SJSA1 (cell line): ENCODE results near the gene HRH1. TPM values are rescaled to one million over a fixed set of nuclear protein-coding genes. Genes with fewer than 3 reads are reported as not detected.
"Not testable (repeated sequence)": the region's sequence is repeated elsewhere in the genome, so short reads cannot be mapped to it uniquely, and the experiment has no call there.

Experiments used
- DNase-seq, 2 experiments: peaks; one replicate each; pipeline ENCODE4 v3.0.0-alpha.2; 2015 to 2020; ENCODE audit warnings: low spot score in 2 of 2, low read depth in 1 of 2
- H3K27ac ChIP-seq: fragments of 250-450 bp; sonication (Bioruptor Pico); 2 replicates; pipeline ENCODE4 v1.5.1; 2020; ENCODE audit warnings: mild to moderate bottlenecking, moderate library complexity
- H3K27me3 ChIP-seq: fragments of 250-450 bp; sonication (Bioruptor Pico); replicated peaks from 2 replicates; pipeline ENCODE4 v1.5.1; 2020; ENCODE audit warnings: mild to moderate bottlenecking, moderate library complexity
- H3K36me3 ChIP-seq: fragments of 250-450 bp; sonication (Bioruptor Pico); 2 replicates; pipeline ENCODE4 v1.5.1; 2020; ENCODE audit warnings: mild to moderate bottlenecking
- H3K4me1 ChIP-seq: fragments of 250-450 bp; sonication (Bioruptor Pico); replicated peaks from 2 replicates; pipeline ENCODE4 v1.6.1; 2021; ENCODE audit warnings: mild to moderate bottlenecking
- H3K4me3 ChIP-seq: fragments of 250-450 bp; sonication (Bioruptor Pico); 2 replicates; pipeline ENCODE4 v1.5.1; 2020; ENCODE audit warnings: mild to moderate bottlenecking
- H3K9me3 ChIP-seq: fragments of 250-450 bp; sonication (Bioruptor Pico); replicated peaks from 2 replicates; pipeline ENCODE4 v1.5.1; 2020; ENCODE audit warnings: mild to moderate bottlenecking
- total RNA-seq: library from RNA; depleted of rRNA; stranded (reverse); fragments of >200 nt; shearing (Covaris generic); gene quantifications from 2 replicates; pipeline ENCODE4 v1.2.3, GENCODE V29; 2014; rRNA removed

HRH1 gene
- total RNA-seq = 15.9 and 21.9 TPM in 2 replicates

- Histone ChIP-seq H3K27me3 (no peaks in the 10 kb centered on the region), H3K27ac (peak within 1 kb of the TSS; percentile 71), H3K9me3 (no peaks in the 10 kb centered on the region), H3K4me3 (peak within 1 kb of the TSS; percentile 80), H3K4me1 (peaks cover 32% of the 10 kb centered on the region), H3K36me3 (peaks cover 6% of the 10 kb centered on the region; the same call in 1 of the 2 replicates)
- DNase-seq = peak; percentile 51 to 63
Measured at GRCh38 chr3:11154036-11154952, at the start of gene HRH1. TSS of gene HRH1 (plus strand) at chr3:11154493. CDS start at chr3:11259038, 104,545 bp downstream.

GRCh38 chr3:11113316-11113715 lies 41.0 kb upstream of the HRH1 start:
- not testable (repeated sequence) for H3K4me1 ChIP-seq, H3K36me3 ChIP-seq, H3K27me3 ChIP-seq, H3K4me3 ChIP-seq, H3K9me3 ChIP-seq, H3K27ac ChIP-seq, DNase-seq

DNA sequence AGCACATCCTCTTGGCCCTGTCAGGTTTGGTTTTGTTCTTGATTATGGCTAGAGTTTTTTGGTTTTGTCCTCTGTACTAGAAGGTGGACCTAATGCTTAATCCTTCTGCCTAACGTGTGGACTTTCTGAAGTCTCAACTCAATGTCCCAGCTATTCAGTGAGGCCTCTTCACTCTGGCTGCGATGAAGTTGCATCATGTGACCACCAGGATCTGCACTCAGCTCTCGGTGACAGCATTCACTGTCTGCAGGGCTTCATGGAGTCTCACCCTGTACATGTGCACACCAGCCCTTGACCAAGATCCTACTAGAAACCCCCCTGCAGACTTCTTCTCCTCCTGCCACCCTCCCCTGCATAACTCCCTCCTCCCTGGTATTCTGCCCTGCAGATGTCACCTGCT lies 38.7 kb upstream of the HRH1 start:
- Histone ChIP-seq H3K36me3 (no peaks in the 10 kb centered on the region), H3K27ac (no peak overlapping the region), H3K4me3 (no peak overlapping the region), H3K9me3 (no peaks in the 10 kb centered on the region), H3K27me3 (peaks cover 3% of the 10 kb centered on the region; the same call in 1 of the 2 replicates), H3K4me1 (peaks cover 12% of the 10 kb centered on the region)
- DNase-seq = no peak

GRCh38 chr3:11116336-11117059 lies 37.8 kb upstream of the HRH1 start:
- H3K4me3 ChIP-seq = no peak overlapping the region
- peaks cover 2% of the 10 kb centered on the region; the same call in 1 of the 2 replicates for H3K27me3 ChIP-seq
- H3K9me3 ChIP-seq = no peaks in the 10 kb centered on the region
- peaks cover 12% of the 10 kb centered on the region for H3K4me1 ChIP-seq
- no peak for DNase-seq
- no peak overlapping the region for H3K27ac ChIP-seq
- H3K36me3 ChIP-seq = no peaks in the 10 kb centered on the region

DNA sequence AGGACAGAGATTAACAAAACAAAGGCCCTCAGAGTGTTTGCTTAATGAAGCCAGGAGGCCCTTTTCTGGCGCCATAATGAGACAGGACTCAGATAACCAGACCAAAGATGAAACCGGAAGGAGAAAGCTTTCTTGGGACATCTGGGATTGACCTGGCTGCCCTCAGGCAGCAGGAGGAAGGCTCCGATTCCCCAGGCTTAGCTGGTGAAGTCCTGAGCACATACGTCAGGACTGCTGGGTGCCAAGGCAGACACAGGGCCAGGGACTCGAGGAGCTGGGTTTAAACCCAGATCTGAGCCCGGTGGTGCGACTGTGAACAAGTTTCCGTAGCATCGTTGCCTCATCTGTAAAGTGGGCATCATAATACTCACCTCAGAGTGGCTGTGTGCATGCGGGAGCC lies 36.7 kb upstream of the HRH1 start:
- no peak for DNase-seq
- H3K4me1 ChIP-seq = peaks cover 12% of the 10 kb centered on the region
- H3K36me3 ChIP-seq = no peaks in the 10 kb centered on the region
- no peak overlapping the region for H3K27ac ChIP-seq
- no peaks in the 10 kb centered on the region for H3K27me3 ChIP-seq
- H3K9me3 ChIP-seq = no peaks in the 10 kb centered on the region
- no peak overlapping the region for H3K4me3 ChIP-seq

DNA sequence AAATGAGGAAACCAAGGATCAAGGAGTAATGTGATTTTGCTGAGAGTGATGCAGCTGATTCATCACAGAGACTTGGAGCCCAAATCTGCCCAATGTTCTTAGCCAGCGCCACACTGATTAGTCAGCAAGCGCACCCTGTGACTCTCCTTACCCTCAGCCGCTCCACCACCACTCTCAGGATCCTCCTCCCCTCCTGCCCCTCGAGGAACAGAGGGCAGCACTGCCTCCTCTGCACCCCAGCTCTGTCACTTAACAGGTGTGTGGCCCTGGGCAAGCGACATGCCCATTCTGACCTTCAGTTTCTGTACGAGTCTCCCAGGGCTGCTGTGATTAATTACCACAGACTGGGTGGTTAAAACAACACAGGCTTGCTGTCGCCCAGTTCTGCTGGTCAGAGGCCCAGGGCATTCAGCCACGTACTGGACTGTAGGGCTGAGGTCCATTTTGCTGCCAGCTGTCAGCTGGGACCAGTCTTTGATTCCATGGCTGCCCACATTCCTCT lies 36.1 kb upstream of the HRH1 start:
- Histone ChIP-seq H3K4me3 (no peak overlapping the region), H3K36me3 (no peaks in the 10 kb centered on the region), H3K27me3 (no peaks in the 10 kb centered on the region), H3K9me3 (no peaks in the 10 kb centered on the region; the same call in 1 of the 2 replicates), H3K27ac (peak overlapping the region; percentile 25; the same call in 1 of the 2 replicates), H3K4me1 (peaks cover 12% of the 10 kb centered on the region)
- DNase-seq = peak in 1 of 2 experiments; percentile 43

DNA sequence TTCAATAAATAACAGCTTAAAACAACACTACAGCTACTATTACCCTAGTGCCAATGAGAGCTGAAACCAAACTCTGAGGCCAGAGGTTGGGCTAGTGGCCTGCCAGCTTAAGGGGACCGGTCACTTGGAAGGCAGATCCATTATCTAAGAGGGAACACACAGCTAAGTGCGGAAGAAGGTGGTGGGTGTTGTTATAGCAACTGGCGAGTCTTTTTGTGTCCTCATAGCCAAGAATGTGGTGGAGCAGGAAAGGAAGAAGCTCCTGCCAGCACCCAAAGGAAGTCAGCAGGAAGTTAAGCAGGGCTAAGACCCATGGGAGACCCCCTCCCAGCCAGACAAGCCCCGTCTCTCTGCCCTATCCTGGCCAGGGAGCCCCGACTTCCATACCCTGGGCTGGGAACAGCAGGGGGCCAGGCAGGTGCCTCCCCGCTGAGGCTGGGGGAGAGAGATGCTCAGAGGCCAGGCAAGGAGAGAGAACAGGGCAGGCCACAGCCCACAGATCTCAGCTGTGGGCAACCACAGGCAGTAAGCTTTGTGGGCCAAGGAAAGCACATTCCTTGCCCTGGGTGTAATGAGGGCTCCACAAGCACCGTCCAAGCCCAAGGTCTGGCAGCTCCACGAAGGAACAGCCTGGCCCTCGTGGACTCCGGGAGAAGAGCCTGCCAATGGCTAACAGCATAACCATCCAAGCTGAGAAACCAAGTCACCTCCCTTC lies 34.0 kb upstream of the HRH1 start:
- Histone ChIP-seq H3K36me3 (no peaks in the 10 kb centered on the region), H3K27ac (no peak overlapping the region), H3K4me3 (no peak overlapping the region), H3K27me3 (no peaks in the 10 kb centered on the region), H3K4me1 (peaks cover 12% of the 10 kb centered on the region), H3K9me3 (no peaks in the 10 kb centered on the region; the same call in 1 of the 2 replicates)
- DNase-seq = no peak

- Histone ChIP-seq H3K27ac (no peak overlapping the region), H3K36me3 (no peaks in the 10 kb centered on the region), H3K9me3 (no peaks in the 10 kb centered on the region; the same call in 1 of the 2 replicates), H3K4me3 (no peak overlapping the region), H3K27me3 (no peaks in the 10 kb centered on the region), H3K4me1 (no peaks in the 10 kb centered on the region; the same call in 1 of the 2 replicates)
- no peak for DNase-seq
Measured at GRCh38 chr3:11126653-11127052, 27.6 kb upstream of the HRH1 start.

- H3K27ac ChIP-seq = no peak overlapping the region
- H3K9me3 ChIP-seq = no peaks in the 10 kb centered on the region
- no peak for DNase-seq
- no peaks in the 10 kb centered on the region for H3K27me3 ChIP-seq
- H3K4me1 ChIP-seq = no peaks in the 10 kb centered on the region; the same call in 1 of the 2 replicates
- no peaks in the 10 kb centered on the region for H3K36me3 ChIP-seq
- H3K4me3 ChIP-seq = no peak overlapping the region
Measured at GRCh38 chr3:11128682-11129632, 25.3 kb upstream of the HRH1 start.

GRCh38 chr3:11130385-11130784 lies 23.9 kb upstream of the HRH1 start:
- H3K4me3 ChIP-seq = no peak overlapping the region
- H3K27me3 ChIP-seq = no peaks in the 10 kb centered on the region
- H3K4me1 ChIP-seq = peaks cover 6% of the 10 kb centered on the region
- H3K36me3 ChIP-seq = no peaks in the 10 kb centered on the region
- DNase-seq = no peak
- no peaks in the 10 kb centered on the region for H3K9me3 ChIP-seq
- no peak overlapping the region for H3K27ac ChIP-seq

DNA sequence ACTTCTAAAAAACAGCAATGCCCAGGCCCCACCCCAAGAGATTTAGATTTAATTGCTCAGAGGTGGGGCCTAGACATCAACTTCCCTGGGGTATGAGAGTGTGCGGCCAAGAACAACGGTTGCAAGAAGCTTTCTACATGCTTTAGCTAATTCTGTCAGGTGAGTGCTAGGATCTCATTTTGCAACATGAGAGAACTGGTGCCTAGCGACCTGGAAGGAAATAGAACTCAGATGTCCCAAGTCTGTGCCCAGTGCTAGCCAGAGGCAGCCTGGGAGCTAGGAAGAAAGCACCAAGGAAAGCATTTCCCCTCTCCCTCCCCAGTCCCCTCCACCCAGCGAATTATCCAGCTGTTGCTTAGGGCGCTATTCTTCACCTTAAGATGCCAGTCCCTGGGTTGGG lies 22.9 kb upstream of the HRH1 start:
- Histone ChIP-seq H3K27ac (no peak overlapping the region), H3K9me3 (no peaks in the 10 kb centered on the region), H3K36me3 (no peaks in the 10 kb centered on the region), H3K27me3 (no peaks in the 10 kb centered on the region), H3K4me3 (no peak overlapping the region), H3K4me1 (peaks cover 16% of the 10 kb centered on the region)
- no peak for DNase-seq

- not testable (repeated sequence) for H3K27ac ChIP-seq, H3K4me3 ChIP-seq, H3K36me3 ChIP-seq, H3K9me3 ChIP-seq, DNase-seq, H3K27me3 ChIP-seq
- H3K4me1 ChIP-seq = peaks cover 20% of the 10 kb centered on the region
Measured at GRCh38 chr3:11131886-11132285, 22.4 kb upstream of the HRH1 start.
